Glutamatergic neuron (in vitro differentiated cells): Measurements from ENCODE around the gene XRCC4. TPM values are rescaled to one million over a fixed set of nuclear protein-coding genes. Genes with fewer than 3 reads are reported as not detected.

Experiments used
- DNase-seq: peaks from one replicate; pipeline ENCODE4 v3.0.0; 2022
- H3K27ac Mint-ChIP-seq: one replicate; pipeline ENCODE4 v1.8.0; 2020; ENCODE audit warnings: mild to moderate bottlenecking, mixed read lengths, inconsistent platforms; ENCODE audit not compliant: unreplicated experiment
- H3K27me3 Mint-ChIP-seq: one replicate; pipeline ENCODE4 v1.8.0; 2020; ENCODE audit warnings: mild to moderate bottlenecking, moderate library complexity, mixed read lengths, inconsistent platforms; ENCODE audit not compliant: unreplicated experiment
- H3K36me3 Mint-ChIP-seq: one replicate; pipeline ENCODE4 v1.8.0; 2020; ENCODE audit warnings: mild to moderate bottlenecking, mixed read lengths, inconsistent platforms; ENCODE audit not compliant: unreplicated experiment
- H3K4me1 Mint-ChIP-seq: one replicate; pipeline ENCODE4 v1.8.0; 2020; ENCODE audit warnings: mild to moderate bottlenecking, low read depth, mixed read lengths, inconsistent platforms; ENCODE audit not compliant: unreplicated experiment
- H3K4me3 Mint-ChIP-seq: one replicate; pipeline ENCODE4 v1.8.0; 2020; ENCODE audit warnings: mild to moderate bottlenecking, mixed read lengths, inconsistent platforms; ENCODE audit not compliant: unreplicated experiment
- H3K9me3 Mint-ChIP-seq: one replicate; pipeline ENCODE4 v1.8.0; 2020; ENCODE audit warnings: mild to moderate bottlenecking, moderate library complexity, mixed read lengths, inconsistent platforms; ENCODE audit not compliant: unreplicated experiment
- total RNA-seq: library from RNA; stranded (reverse); fragmentation: NEBNext Ultra II Directional; extraction: Animal tissue kit (Norgen Biotek cat#: 25700); gene quantifications from one replicate; pipeline ENCODE4 v1.2.1, GENCODE V29; 2021; ENCODE audit not compliant: unreplicated experiment
- TF ChIP-seq, protein P1 (sequence below): fragments of 200-600 bp; sonication (generic); IDR thresholded peaks from one replicate; pipeline ENCODE4 v1.5.0; 2021; ENCODE audit not compliant: partially characterized antibody, unreplicated experiment

The XRCC4 gene
- total RNA-seq, 1 donor from 2014 or later, result 5.9 TPM

DNA sequence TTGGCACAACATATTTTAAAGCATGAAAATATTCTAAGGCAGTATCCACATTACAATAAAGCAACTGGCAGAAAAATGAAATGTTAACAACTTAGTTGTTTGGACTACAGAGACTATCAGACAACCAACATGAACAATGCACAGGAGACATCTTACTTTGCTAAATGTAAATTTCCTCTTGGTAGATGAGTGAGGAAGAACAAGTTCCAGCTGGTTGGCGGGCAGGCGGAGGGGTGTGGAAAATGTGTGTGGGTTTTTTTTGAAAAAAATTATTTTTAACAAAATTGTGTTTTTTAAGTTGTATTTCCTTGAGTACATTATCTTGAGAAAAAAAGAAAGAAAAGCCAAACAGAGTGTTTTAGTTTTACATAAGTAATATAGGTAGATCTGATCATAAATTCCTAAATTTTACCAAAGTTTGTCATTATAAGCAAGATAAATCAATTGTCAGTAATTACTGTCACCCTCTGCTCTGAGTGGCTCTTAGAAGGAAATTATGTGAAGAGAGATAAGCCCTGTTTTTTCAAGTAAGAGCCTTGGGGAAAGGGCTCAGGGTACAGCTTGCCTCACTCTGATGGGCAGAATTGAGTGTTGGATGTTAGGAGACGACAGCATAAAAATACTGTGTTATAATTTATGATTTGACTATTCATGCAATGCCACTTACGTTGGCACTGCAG is 42.7 kb upstream of the XRCC4 start:
- Mint-ChIP-seq H3K27me3 (peaks cover 2% of the 10 kb centered on the region), H3K9me3 (peaks cover 9% of the 10 kb centered on the region), H3K27ac (peak overlapping the region; percentile 97), H3K36me3 (peaks cover 8% of the 10 kb centered on the region), H3K4me1 (peaks cover 51% of the 10 kb centered on the region), H3K4me3 (peak overlapping the region; percentile 75)
- TF ChIP-seq, protein P1, sequence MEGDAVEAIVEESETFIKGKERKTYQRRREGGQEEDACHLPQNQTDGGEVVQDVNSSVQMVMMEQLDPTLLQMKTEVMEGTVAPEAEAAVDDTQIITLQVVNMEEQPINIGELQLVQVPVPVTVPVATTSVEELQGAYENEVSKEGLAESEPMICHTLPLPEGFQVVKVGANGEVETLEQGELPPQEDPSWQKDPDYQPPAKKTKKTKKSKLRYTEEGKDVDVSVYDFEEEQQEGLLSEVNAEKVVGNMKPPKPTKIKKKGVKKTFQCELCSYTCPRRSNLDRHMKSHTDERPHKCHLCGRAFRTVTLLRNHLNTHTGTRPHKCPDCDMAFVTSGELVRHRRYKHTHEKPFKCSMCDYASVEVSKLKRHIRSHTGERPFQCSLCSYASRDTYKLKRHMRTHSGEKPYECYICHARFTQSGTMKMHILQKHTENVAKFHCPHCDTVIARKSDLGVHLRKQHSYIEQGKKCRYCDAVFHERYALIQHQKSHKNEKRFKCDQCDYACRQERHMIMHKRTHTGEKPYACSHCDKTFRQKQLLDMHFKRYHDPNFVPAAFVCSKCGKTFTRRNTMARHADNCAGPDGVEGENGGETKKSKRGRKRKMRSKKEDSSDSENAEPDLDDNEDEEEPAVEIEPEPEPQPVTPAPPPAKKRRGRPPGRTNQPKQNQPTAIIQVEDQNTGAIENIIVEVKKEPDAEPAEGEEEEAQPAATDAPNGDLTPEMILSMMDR, result no peak
- no peak for DNase-seq

DNA sequence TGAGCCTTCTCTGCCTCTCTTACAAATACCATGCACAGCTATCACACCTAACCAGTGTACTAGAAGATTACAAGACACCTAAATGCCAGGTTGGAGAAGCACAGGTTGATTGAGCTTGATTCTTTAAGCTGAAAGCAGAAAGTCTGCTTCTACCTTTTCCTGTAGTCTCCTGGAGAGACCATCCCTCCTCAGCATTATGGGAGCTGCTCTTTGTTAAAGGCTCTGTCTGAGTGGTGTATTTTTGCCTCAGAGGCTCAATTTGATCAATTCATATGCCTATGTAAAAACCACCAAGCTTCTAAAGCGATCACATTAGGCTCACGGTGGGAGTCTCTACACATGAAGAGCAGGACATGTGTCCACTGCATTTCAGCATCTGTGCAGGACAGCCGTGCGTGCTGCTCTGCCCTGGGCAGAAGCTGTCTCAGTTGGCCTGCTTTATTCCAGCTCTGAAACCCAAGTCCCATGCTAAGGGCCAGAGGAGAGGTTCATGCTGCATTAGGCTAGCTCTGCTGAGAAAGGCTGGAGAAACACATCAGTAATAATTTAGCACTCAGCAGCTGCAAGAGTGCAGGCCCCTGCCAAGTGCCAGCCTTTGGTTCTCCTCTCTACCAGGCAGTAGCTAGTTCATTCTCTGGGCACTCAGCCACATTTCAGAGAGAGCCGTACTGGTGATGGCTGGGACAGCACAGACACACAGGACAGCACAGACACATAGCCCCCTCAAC is 41.8 kb upstream of the XRCC4 start:
- peak overlapping the region; percentile 75 for H3K4me3 Mint-ChIP-seq
- TF ChIP-seq, protein P1, result no peak
- H3K27me3 Mint-ChIP-seq, result peaks cover under 1% of the 10 kb centered on the region
- DNase-seq, result peak; percentile 36
- H3K9me3 Mint-ChIP-seq, result peaks cover 9% of the 10 kb centered on the region
- peaks cover 51% of the 10 kb centered on the region for H3K4me1 Mint-ChIP-seq
- H3K36me3 Mint-ChIP-seq, result peaks cover 6% of the 10 kb centered on the region
- H3K27ac Mint-ChIP-seq, result peak overlapping the region; percentile 97

DNA sequence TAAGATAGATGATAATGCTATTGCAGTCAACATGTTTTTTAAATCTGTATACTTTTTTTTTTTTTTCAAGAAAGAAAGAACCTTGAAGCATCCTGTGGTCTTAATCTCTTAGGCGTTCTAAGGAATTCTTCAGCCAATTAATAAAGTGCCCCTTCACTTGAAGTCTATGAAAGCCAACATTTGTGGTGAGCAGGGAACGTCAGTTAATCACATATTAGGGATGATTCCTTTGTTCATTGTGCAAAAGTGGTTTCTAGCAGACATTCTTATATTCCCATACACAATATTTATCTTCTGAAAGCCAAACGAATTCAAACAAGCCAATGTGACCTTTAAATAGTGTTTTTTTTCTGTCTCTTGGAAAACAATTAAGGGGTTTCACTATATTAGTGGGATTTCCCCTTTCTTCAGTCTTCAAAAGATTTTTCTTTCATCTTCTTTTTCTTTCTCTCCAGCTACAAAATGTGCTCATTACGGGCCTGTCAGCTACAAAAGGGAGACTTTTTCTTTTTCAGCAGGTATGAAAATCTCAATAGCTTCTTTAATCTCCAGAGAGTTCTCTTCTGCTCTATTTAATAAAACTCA is 40.3 kb upstream of the XRCC4 start:
- H3K27ac Mint-ChIP-seq, result no peak overlapping the region
- peaks cover 54% of the 10 kb centered on the region for H3K4me1 Mint-ChIP-seq
- no peaks in the 10 kb centered on the region for H3K27me3 Mint-ChIP-seq
- H3K4me3 Mint-ChIP-seq, result peak overlapping the region; percentile 18
- TF ChIP-seq, protein P1, result no peak
- peaks cover 4% of the 10 kb centered on the region for H3K36me3 Mint-ChIP-seq
- DNase-seq, result no peak
- peaks cover 8% of the 10 kb centered on the region for H3K9me3 Mint-ChIP-seq

DNA sequence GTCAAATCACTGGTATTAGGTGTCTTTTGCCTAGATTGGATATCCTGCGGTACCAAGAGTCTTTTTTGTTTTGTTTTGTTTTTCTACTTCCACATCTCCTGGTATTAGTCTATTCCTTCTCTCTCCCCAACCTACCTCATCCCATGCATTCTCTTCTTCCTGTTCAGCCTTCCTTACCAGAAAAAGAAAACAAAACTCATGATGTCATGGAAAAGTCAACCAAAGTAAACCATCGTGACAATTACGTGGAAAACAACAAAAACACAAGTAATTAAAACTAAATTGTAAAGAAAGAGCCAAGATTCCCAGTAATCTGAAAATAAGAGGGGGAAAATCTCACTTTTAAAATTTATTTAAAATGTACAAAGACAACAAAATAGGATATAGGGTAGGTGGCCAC is 38.4 kb upstream of the XRCC4 start:
- H3K27ac Mint-ChIP-seq, result no peak overlapping the region
- DNase-seq, result no peak
- H3K36me3 Mint-ChIP-seq, result peaks cover 4% of the 10 kb centered on the region
- H3K4me3 Mint-ChIP-seq, result no peak overlapping the region
- TF ChIP-seq, protein P1, result no peak
- no peaks in the 10 kb centered on the region for H3K27me3 Mint-ChIP-seq
- peaks cover 7% of the 10 kb centered on the region for H3K9me3 Mint-ChIP-seq
- peaks cover 48% of the 10 kb centered on the region for H3K4me1 Mint-ChIP-seq

DNA sequence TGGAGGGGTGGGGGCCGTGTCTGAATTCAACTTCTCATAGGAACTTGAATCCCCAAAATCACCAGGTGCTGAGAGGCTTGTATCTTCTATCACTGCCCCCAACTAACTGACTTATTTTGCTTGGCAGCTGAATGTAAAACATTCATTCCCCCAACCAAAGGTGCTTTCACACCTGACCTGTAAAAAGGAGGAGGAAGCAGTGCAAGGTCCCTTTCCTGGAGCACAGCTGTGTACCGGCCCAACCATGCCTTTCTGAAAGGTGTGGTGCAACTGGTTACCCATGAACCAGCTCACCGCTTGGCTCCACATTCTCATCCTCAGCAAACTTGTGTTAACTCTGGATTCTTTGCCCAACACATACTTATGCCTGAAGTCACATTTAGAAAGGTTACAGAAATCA is 34.8 kb upstream of the XRCC4 start:
- no peaks in the 10 kb centered on the region for H3K27me3 Mint-ChIP-seq
- H3K4me3 Mint-ChIP-seq, result no peak overlapping the region

More for the DNA sequence above, 34.8 kb upstream of the XRCC4 start:
- TF ChIP-seq, protein P1, result no peak
- Mint-ChIP-seq H3K4me1 (peaks cover 15% of the 10 kb centered on the region), H3K27ac (no peak overlapping the region), H3K36me3 (peaks cover 4% of the 10 kb centered on the region), H3K9me3 (no peaks in the 10 kb centered on the region)
- DNase-seq, result no peak
